Measurements from ENCODE around the gene SORCS2. TPM values are rescaled to one million over a fixed set of nuclear protein-coding genes. Genes with fewer than 3 reads are reported as not detected.
A peak's percentile ranks its signal among the peaks of the same experiment; 100 is the strongest.

SORCS2 gene
- total and polyA plus RNA-seq, 8 donors = 4.6 to 9.7 (median 7.2) TPM

- ATAC-seq = no peak
These were observed 533.6 kb downstream of the SORCS2 start for GRCh38 chr4:7725951-7726350.

GRCh38 chr4:7726665-7727413 is 534.5 kb downstream of the SORCS2 start:
- DNase-seq = peak in 1 of 4 donors; percentile 53
- peaks cover 0 to 6% of the 10 kb centered on the region in 2 donors for H3K27me3 ChIP-seq
- H3K36me3 ChIP-seq = no peaks in the 10 kb centered on the region
- H3K4me3 ChIP-seq = no peak overlapping the region
- intact Hi-C loops (cut with DNase I) = loop anchor here in 1 of 2 donors (10.0 kb wide), 1 partner anchor 532 kb away; the partner anchor contains the start of gene SORCS2
- no peak overlapping the region for H3K27ac ChIP-seq
- no peak for ATAC-seq
- no peaks in the 10 kb centered on the region for H3K4me1 ChIP-seq
- no peaks in the 10 kb centered on the region for H3K9me3 ChIP-seq
- no peak for TF ChIP-seq CTCF (IDR thresholded peaks at IDR 0.05)

More at GRCh38 chr4:7725951-7726350, 533.6 kb downstream of the SORCS2 start:
- peak in 1 of 4 donors; percentile 57 for DNase-seq
- peaks cover 0 to 12% of the 10 kb centered on the region in 2 donors for H3K27me3 ChIP-seq
- intact Hi-C loops (cut with DNase I) = loop anchor here in 1 of 2 donors (10.0 kb wide), 1 partner anchor 531 kb away; the partner anchor contains the start of gene SORCS2
- no peak overlapping the region for H3K27ac ChIP-seq
- H3K4me1 ChIP-seq = no peaks in the 10 kb centered on the region
- no peaks in the 10 kb centered on the region for H3K36me3 ChIP-seq
- TF ChIP-seq CTCF (IDR thresholded peaks at IDR 0.05) = no peak
- H3K9me3 ChIP-seq = no peaks in the 10 kb centered on the region
- no peak overlapping the region for H3K4me3 ChIP-seq

GRCh38 chr4:7727749-7728148 is 535.4 kb downstream of the SORCS2 start:
- intact Hi-C loops (cut with DNase I) = loop anchor here in 1 of 2 donors (10.0 kb wide), 1 partner anchor 533 kb away; the partner anchor contains the start of gene SORCS2
- no peak for DNase-seq

GRCh38 chr4:7731437-7731836 is 539.1 kb downstream of the SORCS2 start:
- ATAC-seq (no peak), DNase-seq (no peak)
- H3K4me1 ChIP-seq = no peaks in the 10 kb centered on the region
- intact Hi-C loops (cut with DNase I) = no loop called here
- H3K9me3 ChIP-seq = no peaks in the 10 kb centered on the region
- no peak for TF ChIP-seq CTCF (IDR thresholded peaks at IDR 0.05)
- H3K36me3 ChIP-seq = no peaks in the 10 kb centered on the region
- H3K4me3 ChIP-seq = no peak overlapping the region
- peaks cover 0 to 13% of the 10 kb centered on the region in 2 donors for H3K27me3 ChIP-seq
- no peak overlapping the region for H3K27ac ChIP-seq

More at GRCh38 chr4:7727749-7728148, 535.4 kb downstream of the SORCS2 start:
- no peak for TF ChIP-seq CTCF (IDR thresholded peaks at IDR 0.05)
- Histone ChIP-seq H3K4me1 (no peaks in the 10 kb centered on the region), H3K4me3 (no peak overlapping the region), H3K9me3 (no peaks in the 10 kb centered on the region), H3K27me3 (no peaks in the 10 kb centered on the region), H3K27ac (no peak overlapping the region), H3K36me3 (no peaks in the 10 kb centered on the region)
- no peak for ATAC-seq

- ATAC-seq = no peak
- no peak for DNase-seq
These were observed 539.9 kb downstream of the SORCS2 start for GRCh38 chr4:7732263-7732662.

More at GRCh38 chr4:7732263-7732662, 539.9 kb downstream of the SORCS2 start:
- peaks cover 0 to 13% of the 10 kb centered on the region in 2 donors for H3K27me3 ChIP-seq
- no peaks in the 10 kb centered on the region for H3K9me3 ChIP-seq
- H3K36me3 ChIP-seq = no peaks in the 10 kb centered on the region
- intact Hi-C loops (cut with DNase I) = no loop called here
- H3K27ac ChIP-seq = no peak overlapping the region
- no peaks in the 10 kb centered on the region for H3K4me1 ChIP-seq
- no peak for TF ChIP-seq CTCF (IDR thresholded peaks at IDR 0.05)
- no peak overlapping the region for H3K4me3 ChIP-seq

Data from left lung (tissue), 10 donors.